PC-3 (cell line): Measurements from ENCODE around the gene DIP2C.

Experiments
- CTCF ChIP-seq: fragments of 300-600 bp; sonication (generic); conservative IDR thresholded peaks from 2 replicates; pipeline ENCODE4 v1.5.1; 2017; ENCODE audit warnings: antibody characterized with exemption, low read depth, mild to moderate bottlenecking, low read length
- EZH2phosphoT487 ChIP-seq: fragments of 300-600 bp; sonication (generic); IDR thresholded peaks from 2 replicates; pipeline ENCODE4 v1.6.1; 2018; ENCODE audit warnings: mild to moderate bottlenecking, antibody characterized with exemption, low read length, borderline replicate concordance

GRCh38 chr10:451856-452255, 237.6 kb downstream of the DIP2C start:
- no peak for TF ChIP-seq CTCF
- no peak for TF ChIP-seq EZH2phosphoT487
